GM19324 (cell line): ENCODE results near the gene TOP1.
"Not testable (repeated sequence)": the region's sequence is repeated elsewhere in the genome, so short reads cannot be mapped to it uniquely, and the experiment has no call there.

ENCODE experiments used
- ATAC-seq: cut with Tn5 transposase; IDR thresholded peaks from one replicate; pipeline ENCODE4 v1.9.1; 2021; ENCODE audit warnings: mild to moderate bottlenecking, moderate library complexity; ENCODE audit not compliant: unreplicated experiment, low FRiP score

Gene TOP1

DNA sequence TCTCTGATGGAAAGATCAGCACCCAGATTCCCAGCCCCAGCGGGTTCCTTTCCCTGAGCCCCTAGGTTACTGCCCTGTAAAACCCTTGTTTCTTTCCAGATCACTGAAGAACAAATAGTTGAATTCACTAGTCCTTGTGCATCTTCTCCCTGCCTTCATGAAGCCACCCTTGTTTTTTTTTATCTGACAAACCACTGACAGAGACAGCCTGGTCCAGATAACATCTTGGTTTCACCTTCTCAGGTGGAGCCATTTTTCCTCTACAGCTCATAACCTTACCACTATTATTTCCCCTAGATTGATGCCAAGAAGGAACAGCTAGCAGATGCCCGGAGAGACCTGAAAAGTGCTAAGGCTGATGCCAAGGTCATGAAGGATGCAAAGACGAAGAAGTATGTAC lies 92.8 kb downstream of the TOP1 start:
- no peak for ATAC-seq

DNA sequence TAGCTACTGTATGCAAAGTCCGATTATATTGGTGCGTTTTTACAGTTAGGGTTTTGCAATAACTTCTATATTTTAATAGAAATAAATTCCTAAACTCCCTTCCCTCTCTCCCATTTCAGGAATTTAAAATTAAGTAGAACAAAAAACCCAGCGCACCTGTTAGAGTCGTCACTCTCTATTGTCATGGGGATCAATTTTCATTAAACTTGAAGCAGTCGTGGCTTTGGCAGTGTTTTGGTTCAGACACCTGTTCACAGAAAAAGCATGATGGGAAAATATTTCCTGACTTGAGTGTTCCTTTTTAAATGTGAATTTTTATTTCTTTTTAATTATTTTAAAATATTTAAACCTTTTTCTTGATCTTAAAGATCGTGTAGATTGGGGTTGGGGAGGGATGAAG lies 95.0 kb downstream of the TOP1 start:
- no peak for ATAC-seq

- ATAC-seq, result no peak
These were observed 96.0 kb downstream of the TOP1 start for GRCh38 chr20:41124451-41125094.

- ATAC-seq, result no peak
These were observed 97.2 kb downstream of the TOP1 start for GRCh38 chr20:41125530-41126457.

DNA sequence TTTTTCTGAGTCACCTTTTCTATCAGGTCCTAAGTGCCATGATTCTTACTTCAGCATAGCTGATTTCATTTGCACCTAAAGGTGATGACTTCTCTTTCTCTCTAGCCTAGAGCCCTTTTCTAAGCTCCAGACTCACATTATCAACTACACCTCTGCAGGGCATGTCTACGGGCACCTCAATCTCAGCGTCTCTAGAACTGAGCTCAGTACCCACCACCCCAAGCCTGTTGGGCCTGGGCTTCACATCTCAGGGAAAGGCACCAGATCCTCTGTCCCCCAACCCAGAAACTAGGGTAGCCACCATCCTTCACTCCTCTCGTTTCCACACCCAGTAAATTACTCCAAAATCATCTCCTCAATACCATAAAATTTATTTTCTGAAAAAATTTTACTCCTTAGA lies 98.1 kb downstream of the TOP1 start:
- no peak for ATAC-seq

- not testable (repeated sequence) for ATAC-seq
These were observed 99.7 kb downstream of the TOP1 start for GRCh38 chr20:41128317-41128716.

- ATAC-seq, result no peak
These were observed 103.2 kb downstream of the TOP1 start for GRCh38 chr20:41131594-41132387.

DNA sequence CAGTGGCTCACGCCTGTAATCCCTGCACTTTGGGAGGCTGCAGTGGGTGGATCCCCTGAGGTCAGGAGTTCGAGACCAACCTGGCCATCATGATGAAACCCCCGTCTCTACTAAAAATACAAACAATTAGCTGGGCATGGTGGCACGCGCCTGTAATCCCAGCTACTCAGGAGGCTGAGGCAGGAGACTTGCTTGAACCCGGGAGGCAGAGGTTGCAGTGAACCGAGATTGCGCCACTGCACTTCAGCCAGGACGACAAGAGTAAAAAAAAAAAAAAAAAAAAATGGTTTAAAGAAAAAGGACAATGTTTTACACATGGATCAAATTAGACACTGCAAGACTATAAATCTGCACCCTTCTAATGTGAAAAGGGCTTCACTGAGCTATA lies 103.8 kb downstream of the TOP1 start:
- not testable (repeated sequence) for ATAC-seq

DNA sequence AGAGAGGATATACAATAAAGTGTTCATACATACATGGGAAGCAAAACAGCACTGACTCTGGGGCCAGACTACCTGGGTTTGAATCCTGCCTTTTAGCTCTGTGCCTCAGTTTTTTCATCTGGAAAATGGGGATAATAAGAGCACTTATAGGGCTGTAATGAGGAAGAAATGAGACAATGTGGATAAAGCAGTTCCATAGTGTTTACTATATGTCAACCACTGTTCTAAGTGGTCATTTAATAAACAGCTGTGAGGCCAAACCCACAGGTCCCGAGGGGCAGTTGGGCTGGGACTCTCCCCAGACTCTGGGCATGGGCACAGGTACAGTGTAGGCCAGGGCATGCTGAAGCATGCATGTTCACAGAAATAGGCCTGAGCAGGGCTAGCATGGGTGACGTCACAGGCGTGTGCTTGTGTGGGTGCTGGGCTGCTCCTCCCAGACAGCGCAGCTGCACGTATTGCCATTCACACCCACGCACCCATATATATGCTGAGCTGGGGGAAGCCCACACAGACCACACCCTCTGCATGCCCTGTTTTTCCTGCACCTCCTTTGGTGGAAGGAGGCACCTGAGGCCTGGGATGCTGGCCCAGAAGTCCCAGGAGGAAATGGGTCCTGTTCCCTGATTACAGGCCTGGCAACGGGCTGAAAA lies 105.2 kb downstream of the TOP1 start:
- peak; percentile 53 for ATAC-seq

DNA sequence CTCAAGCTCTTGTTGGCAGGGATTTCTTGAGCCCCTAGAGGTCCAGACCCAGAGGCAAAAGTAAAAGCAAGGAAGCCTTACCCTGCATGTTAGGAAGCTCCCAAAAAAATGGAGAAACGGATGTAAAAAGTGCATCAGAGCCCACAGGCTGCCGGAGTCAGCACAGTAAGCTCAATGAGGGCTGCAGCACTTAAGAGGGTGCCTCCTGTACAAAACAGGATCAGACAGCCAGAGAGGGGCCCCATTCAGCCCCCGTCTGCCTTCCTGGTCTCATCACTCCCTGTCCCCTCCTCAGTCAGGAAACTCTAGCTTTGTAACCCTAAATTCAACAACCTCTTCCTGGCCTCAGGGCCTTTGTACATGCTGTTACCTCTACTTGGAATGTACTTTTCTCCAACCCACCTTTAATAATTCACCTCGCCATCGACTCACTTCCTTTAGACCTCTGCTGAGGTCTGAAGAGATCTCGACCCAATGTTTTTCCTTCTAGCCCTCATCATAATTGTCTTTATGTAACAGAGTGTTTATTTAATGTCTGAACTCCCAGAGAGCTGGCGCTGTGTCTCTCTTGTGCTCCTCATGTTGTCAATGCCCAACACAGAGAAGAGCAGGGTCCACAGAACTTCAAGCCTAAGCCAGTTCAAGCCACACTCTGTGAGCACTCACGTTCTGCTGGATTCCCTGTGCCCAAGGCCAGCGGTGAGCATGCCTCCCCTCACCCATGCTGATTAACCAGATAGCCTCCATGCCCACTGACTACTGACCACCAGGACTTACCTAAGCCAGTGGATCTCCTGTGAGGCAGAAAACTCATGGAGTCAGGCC lies 106.0 kb downstream of the TOP1 start:
- no peak for ATAC-seq

- ATAC-seq, result no peak
These were observed 106.7 kb downstream of the TOP1 start for GRCh38 chr20:41135187-41135887.

DNA sequence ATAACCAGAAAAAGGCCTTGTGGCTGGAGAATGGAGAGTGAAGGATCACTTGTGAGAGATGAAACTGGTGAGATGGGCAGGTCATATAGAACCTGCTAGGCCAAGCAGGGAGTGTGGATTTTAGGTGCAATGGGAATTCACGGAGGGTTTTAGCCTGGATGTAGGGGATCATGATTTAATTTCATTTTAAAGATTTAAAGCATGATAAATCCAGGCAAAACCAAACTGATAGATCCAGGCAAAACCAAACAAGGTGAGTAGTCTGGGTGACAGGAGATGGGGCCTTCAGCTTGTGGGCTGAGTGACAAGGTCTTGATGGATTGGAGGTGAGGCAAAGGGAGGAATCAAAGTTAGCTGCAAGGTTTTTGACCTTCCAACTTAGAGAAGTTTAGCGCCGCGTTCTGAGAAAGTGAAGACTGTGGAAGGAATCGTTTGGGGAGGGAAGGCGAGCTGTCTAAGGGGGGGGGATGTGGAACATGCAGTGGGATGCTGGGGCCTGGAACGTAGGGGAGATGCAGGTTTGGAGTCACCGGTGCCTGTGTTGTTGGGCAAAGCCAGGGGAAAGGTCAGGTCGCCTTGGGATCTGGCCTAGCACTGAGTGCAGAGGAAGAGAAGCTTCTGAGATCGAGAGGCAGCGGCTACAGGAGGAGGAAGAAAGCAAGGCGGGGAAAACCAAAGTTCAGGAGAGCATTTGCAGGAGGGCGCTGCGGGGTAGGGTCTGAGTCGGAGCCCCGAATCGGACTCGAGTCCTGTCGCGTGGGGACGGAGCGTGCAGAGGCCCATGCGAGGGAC lies 107.5 kb downstream of the TOP1 start:
- ATAC-seq, result no peak

GRCh38 chr20:41136680-41137613 lies 108.3 kb downstream of the TOP1 start, which contains the start of gene PLCG1:
PLCG1 (plus strand) TSS chr20:41137543; CDS start chr20:41137642, 99 bp downstream.
- peak; percentile 71 for ATAC-seq

DNA sequence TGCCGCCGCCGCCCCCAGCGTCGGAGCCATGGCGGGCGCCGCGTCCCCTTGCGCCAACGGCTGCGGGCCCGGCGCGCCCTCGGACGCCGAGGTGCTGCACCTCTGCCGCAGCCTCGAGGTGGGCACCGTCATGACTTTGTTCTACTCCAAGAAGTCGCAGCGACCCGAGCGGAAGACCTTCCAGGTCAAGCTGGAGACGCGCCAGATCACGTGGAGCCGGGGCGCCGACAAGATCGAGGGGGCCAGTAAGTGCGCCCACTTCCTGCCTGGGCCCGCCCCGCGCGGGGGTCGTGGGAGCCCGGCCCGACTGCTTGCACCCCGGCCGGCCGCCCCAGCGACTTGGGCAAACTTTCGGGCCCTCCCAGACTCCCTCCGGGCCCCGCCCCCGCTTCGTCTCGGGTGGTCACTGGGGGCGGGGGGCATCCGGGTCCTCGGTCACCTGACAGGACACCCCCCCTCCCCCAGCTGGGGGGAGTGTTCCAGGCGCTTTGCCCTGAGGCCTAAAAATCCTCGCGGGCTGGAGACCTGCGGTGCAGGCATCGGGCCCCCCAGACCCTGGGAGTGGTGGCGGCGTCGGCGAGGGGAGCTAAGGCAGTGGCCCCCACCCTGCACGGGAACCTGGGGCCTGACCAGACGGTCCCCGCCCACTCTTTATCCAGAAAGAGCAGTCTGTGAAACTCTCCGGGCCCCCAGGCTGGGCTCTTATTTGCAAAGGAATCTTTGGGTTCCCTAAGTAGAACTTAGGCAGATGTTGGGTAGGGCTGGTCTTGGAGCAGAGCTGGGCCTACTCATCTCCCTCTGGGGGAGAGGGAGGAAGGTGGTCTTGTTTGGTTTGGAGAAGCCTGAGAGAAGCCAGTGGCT lies 109.2 kb downstream of the TOP1 start:
- peak; percentile 3 for ATAC-seq

GRCh38 chr20:41138475-41139226 lies 110.0 kb downstream of the TOP1 start:
- no peak for ATAC-seq
